PC-9 (cell line): ENCODE results near the gene FABP1.

Experiments used
- EZH2 ChIP-seq: fragments of 200-600 bp; sonication (generic); IDR thresholded peaks from 2 replicates; pipeline ENCODE4 v1.8.0; 2017; ENCODE audit warnings: antibody characterized with exemption, low read depth
- TF ChIP-seq, protein P1 (sequence below): fragments of 200-600 bp; sonication (generic); conservative IDR thresholded peaks from 2 replicates; pipeline ENCODE4 v1.6.1; 2017; ENCODE audit warnings: mixed run types, antibody characterized with exemption, mild to moderate bottlenecking, moderate library complexity

GRCh38 chr2:88177556-88177955 lies 49.7 kb upstream of the FABP1 start:
- TF ChIP-seq, protein P1, sequence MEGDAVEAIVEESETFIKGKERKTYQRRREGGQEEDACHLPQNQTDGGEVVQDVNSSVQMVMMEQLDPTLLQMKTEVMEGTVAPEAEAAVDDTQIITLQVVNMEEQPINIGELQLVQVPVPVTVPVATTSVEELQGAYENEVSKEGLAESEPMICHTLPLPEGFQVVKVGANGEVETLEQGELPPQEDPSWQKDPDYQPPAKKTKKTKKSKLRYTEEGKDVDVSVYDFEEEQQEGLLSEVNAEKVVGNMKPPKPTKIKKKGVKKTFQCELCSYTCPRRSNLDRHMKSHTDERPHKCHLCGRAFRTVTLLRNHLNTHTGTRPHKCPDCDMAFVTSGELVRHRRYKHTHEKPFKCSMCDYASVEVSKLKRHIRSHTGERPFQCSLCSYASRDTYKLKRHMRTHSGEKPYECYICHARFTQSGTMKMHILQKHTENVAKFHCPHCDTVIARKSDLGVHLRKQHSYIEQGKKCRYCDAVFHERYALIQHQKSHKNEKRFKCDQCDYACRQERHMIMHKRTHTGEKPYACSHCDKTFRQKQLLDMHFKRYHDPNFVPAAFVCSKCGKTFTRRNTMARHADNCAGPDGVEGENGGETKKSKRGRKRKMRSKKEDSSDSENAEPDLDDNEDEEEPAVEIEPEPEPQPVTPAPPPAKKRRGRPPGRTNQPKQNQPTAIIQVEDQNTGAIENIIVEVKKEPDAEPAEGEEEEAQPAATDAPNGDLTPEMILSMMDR = no peak
- no peak for TF ChIP-seq EZH2
